ENCODE results near the gene SAA2. TPM values are rescaled to one million over a fixed set of nuclear protein-coding genes. Genes with fewer than 3 reads are reported as not detected.

SAA2 gene
- total RNA-seq, 2 experiments from 2014 or later: 0.25 TPM; not detected in 1

DNA sequence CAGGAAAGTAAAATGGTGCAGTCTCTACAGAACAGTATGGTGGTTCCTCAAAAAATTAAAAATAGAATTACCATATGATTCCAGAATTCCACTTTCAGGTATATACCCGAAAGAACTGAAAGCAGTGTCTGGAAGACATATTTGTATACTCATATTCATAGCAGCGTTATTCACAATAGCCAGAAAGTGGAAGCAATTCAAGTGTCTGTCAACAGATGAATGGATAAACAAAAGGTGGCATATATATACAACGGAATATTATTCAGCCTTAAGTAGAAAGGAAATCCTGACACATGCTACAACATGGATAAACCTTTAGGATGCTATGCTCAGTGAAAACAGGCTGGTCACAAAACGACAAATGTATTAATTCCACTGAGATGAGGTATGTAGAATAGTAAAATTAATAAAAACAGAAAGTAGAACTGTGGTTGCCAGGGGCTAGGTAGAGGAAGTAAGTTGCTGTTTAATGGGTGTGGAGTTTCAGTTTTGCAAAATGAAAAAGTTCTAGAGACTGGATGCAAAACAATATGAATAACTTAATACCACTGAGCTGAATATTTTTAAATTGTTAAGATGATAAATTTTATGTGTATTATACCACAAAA, 32.1 kb upstream of the SAA2 start:
- DNase-seq (peak in 1 of 14 experiments; percentile 31), ATAC-seq (ENCODE audit: poor library complexity) (no peak)
- intact Hi-C loops (cut with DNase I, micrococcal nuclease): no loop called here
- no peak overlapping the region for H3K27ac ChIP-seq (ENCODE audit: low read depth in 1 of 2, low read length in 2 of 2)
- H3K27me3 ChIP-seq (ENCODE audit: control insufficient read depth in 1 of 2, insufficient read depth in 2 of 2, low read length in 2 of 2): no peaks in the 10 kb centered on the region
- no peak overlapping the region for H3K4me3 ChIP-seq (ENCODE audit: low read length)
- H3K9me3 Mint-ChIP-seq: no peaks in the 10 kb centered on the region
- ChIA-PET CTCF (no interaction called here), POLR2A (no interaction called here)
- peaks cover 70% of the 10 kb centered on the region for H3K36me3 Mint-ChIP-seq (ENCODE audit: low read depth)
- peaks cover 0 to 4% of the 10 kb centered on the region in 2 experiments for H3K9me3 ChIP-seq (ENCODE audit: control insufficient read depth in 1 of 2, insufficient read depth in 1 of 2, low read length in 2 of 2)
- H3K4me1 ChIP-seq (ENCODE audit: insufficient read depth, low read length): peaks cover 6% of the 10 kb centered on the region
- H3K4me3 Mint-ChIP-seq: peak overlapping the region; percentile 61
- H3K27me3 Mint-ChIP-seq: no peaks in the 10 kb centered on the region
- peak overlapping the region; percentile 56 for H3K27ac Mint-ChIP-seq
- H3K36me3 ChIP-seq (ENCODE audit: insufficient read depth, low read length): peaks cover 43% of the 10 kb centered on the region
- TF ChIP-seq, protein P1, sequence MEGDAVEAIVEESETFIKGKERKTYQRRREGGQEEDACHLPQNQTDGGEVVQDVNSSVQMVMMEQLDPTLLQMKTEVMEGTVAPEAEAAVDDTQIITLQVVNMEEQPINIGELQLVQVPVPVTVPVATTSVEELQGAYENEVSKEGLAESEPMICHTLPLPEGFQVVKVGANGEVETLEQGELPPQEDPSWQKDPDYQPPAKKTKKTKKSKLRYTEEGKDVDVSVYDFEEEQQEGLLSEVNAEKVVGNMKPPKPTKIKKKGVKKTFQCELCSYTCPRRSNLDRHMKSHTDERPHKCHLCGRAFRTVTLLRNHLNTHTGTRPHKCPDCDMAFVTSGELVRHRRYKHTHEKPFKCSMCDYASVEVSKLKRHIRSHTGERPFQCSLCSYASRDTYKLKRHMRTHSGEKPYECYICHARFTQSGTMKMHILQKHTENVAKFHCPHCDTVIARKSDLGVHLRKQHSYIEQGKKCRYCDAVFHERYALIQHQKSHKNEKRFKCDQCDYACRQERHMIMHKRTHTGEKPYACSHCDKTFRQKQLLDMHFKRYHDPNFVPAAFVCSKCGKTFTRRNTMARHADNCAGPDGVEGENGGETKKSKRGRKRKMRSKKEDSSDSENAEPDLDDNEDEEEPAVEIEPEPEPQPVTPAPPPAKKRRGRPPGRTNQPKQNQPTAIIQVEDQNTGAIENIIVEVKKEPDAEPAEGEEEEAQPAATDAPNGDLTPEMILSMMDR (IDR thresholded peaks at IDR 0.05): no peak
- peaks cover 12% of the 10 kb centered on the region for H3K4me1 Mint-ChIP-seq (ENCODE audit: low read depth)

DNA sequence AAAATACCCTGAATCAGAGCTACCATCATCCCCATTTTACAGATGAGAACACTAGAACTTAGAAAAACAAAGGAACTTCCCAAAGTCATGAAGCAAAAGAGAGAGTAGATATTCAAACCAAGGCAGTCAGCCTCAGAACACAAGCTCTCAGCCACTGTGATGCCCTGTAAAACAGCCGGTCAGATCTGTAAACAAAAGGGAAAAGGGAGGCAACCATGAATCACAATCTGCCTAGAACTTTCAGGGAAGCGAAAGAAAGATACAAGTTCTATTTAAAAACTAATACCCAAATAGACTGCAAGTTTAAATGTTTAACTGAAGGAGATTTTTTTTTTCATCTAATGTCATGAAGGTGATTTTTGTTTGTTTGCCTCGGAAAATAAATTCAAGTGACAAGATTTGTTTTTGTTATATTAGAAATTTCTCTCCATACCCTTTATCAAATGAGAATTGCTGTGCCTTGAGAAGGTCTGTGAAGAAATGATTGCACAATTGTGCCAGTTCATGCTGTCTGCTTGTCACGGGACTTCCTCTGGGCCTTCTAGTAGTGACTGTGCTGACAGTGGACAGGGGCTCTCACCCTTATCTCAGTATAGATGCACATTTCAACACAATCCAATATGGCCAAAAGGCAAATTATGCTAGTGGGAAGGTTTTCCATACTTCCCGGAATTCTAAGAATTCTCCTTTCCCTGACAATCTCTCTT, 29.2 kb upstream of the SAA2 start:
- intact Hi-C loops (cut with DNase I, micrococcal nuclease): loop anchor here in 1 of 2 experiments (10.0 kb wide), 1 partner anchor 63 kb away; no protein-coding TSS in a partner anchor
- DNase-seq (peak in 3 of 14 experiments; percentile 14 to 60 (median 49)), ATAC-seq (ENCODE audit: poor library complexity) (no peak)
- H3K27ac ChIP-seq (ENCODE audit: low read depth in 1 of 2, low read length in 2 of 2): no peak overlapping the region
- peaks cover 0 to 4% of the 10 kb centered on the region in 2 experiments for H3K9me3 ChIP-seq (ENCODE audit: control insufficient read depth in 1 of 2, insufficient read depth in 1 of 2, low read length in 2 of 2)
- TF ChIP-seq, protein P1 (IDR thresholded peaks at IDR 0.05): no peak
- Mint-ChIP-seq H3K4me3 (no peak overlapping the region), H3K27me3 (no peaks in the 10 kb centered on the region), H3K9me3 (no peaks in the 10 kb centered on the region), H3K27ac (no peak overlapping the region), H3K4me1 (ENCODE audit: low read depth) (peaks cover 7% of the 10 kb centered on the region), H3K36me3 (ENCODE audit: low read depth) (peaks cover 47% of the 10 kb centered on the region)
- peaks cover 21% of the 10 kb centered on the region for H3K36me3 ChIP-seq (ENCODE audit: insufficient read depth, low read length)
- no peak overlapping the region for H3K4me3 ChIP-seq (ENCODE audit: low read length)
- H3K27me3 ChIP-seq (ENCODE audit: control insufficient read depth in 1 of 2, insufficient read depth in 2 of 2, low read length in 2 of 2): no peaks in the 10 kb centered on the region
- POLR2A ChIA-PET: no interaction called here
- H3K4me1 ChIP-seq (ENCODE audit: insufficient read depth, low read length): peaks cover 6% of the 10 kb centered on the region
- CTCF ChIA-PET: no interaction called here

DNA sequence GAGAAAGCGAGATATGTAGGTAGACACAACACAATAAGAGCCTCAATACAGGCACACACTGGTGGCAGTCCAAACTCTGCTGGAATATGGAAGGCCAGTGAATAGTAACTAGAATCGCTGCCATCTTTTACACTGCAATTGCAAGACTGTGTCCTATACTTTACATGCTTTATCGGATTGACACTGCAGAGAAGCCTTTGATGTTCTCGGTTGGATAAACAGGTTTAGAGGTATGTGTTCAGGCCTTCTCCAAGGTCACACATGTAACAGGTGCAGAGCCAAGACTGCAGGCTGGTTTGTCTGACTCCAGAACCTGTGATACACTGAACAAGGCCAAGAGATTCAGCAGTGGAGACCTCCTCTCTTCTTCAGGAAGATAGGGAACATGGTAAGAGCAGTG, 22.7 kb upstream of the SAA2 start:
- no peaks in the 10 kb centered on the region for H3K36me3 Mint-ChIP-seq (ENCODE audit: low read depth)
- intact Hi-C loops (cut with DNase I, micrococcal nuclease): loop anchor here in 1 of 2 experiments (10.0 kb wide), 1 partner anchor 56 kb away; no protein-coding TSS in a partner anchor
- ATAC-seq (ENCODE audit: poor library complexity): no peak
- no peak for DNase-seq
- Histone ChIP-seq H3K27me3 (ENCODE audit: control insufficient read depth in 1 of 2, insufficient read depth in 2 of 2, low read length in 2 of 2) (no peaks in the 10 kb centered on the region), H3K4me1 (ENCODE audit: insufficient read depth, low read length) (peaks cover 2% of the 10 kb centered on the region), H3K36me3 (ENCODE audit: insufficient read depth, low read length) (no peaks in the 10 kb centered on the region), H3K27ac (ENCODE audit: low read depth in 1 of 2, low read length in 2 of 2) (no peak overlapping the region), H3K9me3 (ENCODE audit: control insufficient read depth in 1 of 2, insufficient read depth in 1 of 2, low read length in 2 of 2) (no peaks in the 10 kb centered on the region), H3K4me3 (ENCODE audit: low read length) (no peak overlapping the region)
- TF ChIP-seq, protein P1 (IDR thresholded peaks at IDR 0.05): no peak
- no peaks in the 10 kb centered on the region for H3K4me1 Mint-ChIP-seq (ENCODE audit: low read depth)
- CTCF ChIA-PET: no interaction called here
- H3K27me3 Mint-ChIP-seq: no peaks in the 10 kb centered on the region
- no peak overlapping the region for H3K4me3 Mint-ChIP-seq
- POLR2A ChIA-PET: no interaction called here
- no peaks in the 10 kb centered on the region for H3K9me3 Mint-ChIP-seq
- H3K27ac Mint-ChIP-seq: no peak overlapping the region
